GM12892 (cell line): ENCODE results near the gene MICAL2.

Experiments used
- POLR2A ChIP-seq: IDR thresholded peaks from 2 replicates; pipeline ENCODE4 v1.6.1; 2011; ENCODE audit warnings: low read depth, low read length, control low read depth
- POLR2AphosphoS5 ChIP-seq: IDR thresholded peaks from 2 replicates; pipeline ENCODE4 v1.6.1; 2011; ENCODE audit warnings: low read depth, low read length, control low read depth

- no peak for TF ChIP-seq POLR2AphosphoS5
- TF ChIP-seq POLR2A: no peak
Measured at GRCh38 chr11:12192794-12193514, 82.6 kb downstream of the MICAL2 start.
